Measurements from ENCODE around the gene ATP6V1F.

GRCh38 chr7:128862571-128863432 lies at the start of gene ATP6V1F:
- TF ChIP-seq CTCF (IDR thresholded peaks at IDR 0.05) (no peak), ZFX (IDR thresholded peaks at IDR 0.05; ENCODE audit: borderline replicate concordance) (no peak)

All from 22Rv1 (cell line).